GM18520 (cell line): Measurements from ENCODE around the gene PTPRN.
"Not testable (repeated sequence)": the region's sequence is repeated elsewhere in the genome, so short reads cannot be mapped to it uniquely, and the experiment has no call there.

Source experiments
- ATAC-seq: cut with Tn5 transposase; IDR thresholded peaks from one replicate; pipeline ENCODE4 v1.9.1; 2021; ENCODE audit not compliant: unreplicated experiment

Gene PTPRN

DNA sequence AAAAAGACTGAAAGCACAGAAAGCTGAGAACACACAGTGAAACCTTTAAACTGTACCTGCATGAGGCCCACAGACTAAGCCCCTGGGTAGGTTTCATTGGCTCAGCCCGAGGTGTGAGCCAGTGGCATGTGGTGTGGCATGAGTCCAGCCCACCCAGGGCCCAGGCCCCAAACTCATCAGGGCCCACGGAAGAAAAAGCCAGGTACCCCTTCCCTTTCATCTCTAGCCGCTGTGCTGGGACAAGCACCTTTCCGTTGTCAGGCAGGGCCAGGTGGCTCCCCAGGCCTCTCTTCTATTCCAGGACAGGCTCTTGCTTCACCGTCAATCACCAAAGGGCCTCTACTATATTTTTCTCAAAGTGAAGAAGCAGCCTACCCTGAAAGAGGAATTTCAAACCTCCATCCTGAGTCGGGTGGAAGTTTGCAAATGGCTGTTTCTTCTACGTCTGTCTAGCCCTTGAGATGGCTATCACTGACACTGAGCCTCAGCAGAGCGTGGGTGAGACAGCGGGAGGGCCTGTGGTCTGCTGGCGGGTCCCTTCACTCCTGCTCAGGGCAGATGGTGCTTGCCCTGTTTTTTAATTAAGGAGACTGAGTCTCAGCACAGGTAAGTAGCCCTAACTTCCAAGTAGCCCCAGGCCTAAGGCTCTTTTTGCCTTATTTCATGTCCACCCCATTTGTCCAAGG is 21.5 kb downstream of the PTPRN start:
- ATAC-seq = no peak

DNA sequence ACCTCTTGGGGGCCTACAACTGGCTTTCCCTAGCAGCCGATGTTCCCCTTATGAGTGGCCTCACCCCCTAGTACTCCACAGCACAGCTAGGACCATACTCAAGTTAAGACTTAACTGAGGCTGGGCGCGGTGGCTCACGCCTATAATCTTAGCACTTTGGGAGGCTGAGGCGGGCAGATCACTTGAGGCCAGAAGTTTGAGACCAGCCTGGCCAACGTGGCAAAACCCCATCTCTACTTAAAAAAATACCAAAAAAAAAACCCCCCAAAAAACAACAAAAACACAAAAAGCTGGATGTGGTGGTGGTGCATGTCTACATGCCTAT is 22.1 kb downstream of the PTPRN start:
- ATAC-seq = not testable (repeated sequence)

- ATAC-seq = no peak
Measured at GRCh38 chr2:219286436-219287115, 22.6 kb downstream of the PTPRN start.

- no peak for ATAC-seq
Measured at GRCh38 chr2:219285894-219286425, 23.2 kb downstream of the PTPRN start.

GRCh38 chr2:219285373-219285735 is 23.8 kb downstream of the PTPRN start:
- no peak for ATAC-seq

DNA sequence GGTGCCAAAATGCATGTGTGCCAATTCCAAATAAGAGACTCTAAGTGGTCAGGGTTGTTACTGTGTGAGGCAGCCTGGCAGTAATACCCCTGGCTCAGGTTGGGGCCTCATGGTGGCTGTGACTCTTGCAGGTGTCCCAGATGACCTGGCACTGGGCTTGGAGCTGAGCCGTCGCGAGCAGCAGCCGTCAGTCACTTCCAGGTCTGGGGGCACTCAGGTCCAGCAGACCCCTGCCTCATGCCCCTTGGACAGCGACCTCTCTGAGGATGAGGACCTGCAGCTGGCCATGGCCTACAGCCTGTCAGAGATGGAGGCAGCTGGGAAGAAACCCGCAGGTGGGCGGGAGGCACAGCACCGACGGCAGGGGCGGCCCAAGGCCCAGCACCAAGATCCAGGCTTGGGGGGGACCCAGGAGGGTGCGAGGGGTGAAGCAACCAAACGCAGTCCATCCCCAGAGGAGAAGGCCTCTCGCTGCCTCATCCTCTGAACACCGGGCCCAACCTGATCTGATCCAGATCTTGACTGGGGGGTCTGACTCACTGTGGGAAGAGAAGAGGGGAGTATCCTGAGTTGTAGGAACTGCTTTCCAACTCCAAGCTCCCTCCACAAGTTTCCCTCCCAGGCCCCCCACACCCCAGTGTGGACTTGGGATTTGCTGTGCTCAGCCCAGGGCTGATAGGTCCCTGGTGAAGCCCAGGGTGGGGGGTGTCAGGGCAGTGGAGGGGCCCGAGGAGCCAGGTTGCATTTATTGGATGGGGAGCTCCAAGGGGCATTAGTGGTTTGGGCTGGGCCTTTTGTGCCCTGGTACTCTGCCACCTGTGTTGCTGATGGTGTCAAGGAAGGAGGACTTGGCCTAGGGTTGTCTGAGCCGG is 24.5 kb downstream of the PTPRN start:
- ATAC-seq = no peak

DNA sequence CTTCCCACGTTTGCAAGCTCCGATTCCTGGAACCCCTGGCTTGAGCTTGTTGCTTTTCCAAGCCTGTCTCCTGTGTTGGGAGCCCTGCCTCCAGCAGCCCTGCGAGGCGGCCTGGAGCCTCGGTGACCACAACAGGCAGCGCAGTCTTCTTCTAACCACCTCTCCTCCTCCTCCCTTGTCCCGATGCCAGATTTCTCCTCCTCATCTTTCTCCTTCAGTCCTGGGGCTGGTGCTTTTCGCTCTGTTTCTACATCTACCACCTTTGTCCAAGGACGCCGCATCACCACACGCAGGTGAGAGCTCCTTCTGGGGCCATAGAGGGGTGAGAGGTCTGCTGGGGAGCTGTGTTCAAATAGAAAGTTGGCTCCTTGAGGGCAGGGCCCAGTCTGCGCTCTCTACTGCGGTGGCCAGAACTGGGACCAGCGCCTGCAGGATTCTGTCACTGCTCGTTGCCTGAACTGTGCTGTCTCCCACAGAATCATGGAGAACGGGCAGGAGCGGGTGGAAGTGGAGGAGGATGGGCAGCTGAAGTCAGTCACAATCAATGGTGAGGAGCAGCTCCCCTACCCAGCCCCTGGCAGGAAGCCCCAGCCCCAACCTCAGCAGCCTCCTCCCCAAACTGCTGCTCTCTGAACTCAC is 26.1 kb downstream of the PTPRN start:
- no peak for ATAC-seq

DNA sequence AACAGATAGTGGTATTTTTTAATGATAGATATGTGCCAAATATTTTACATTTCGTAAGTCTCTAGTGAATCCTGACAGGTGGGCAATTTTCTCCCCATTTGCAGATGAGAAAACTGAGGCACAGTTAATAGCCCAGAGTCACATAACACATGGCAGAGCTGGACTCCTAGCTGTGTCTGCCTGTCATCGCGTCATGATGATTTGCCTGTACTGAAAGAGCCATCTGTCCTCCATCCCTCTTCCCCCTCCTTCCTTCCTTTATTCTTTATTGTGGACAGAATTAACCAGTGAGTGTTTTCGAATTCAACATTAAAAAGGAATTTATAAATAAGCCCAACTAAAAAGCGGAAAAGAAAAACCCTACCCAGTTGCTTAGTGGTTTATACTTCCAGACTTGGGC is 26.8 kb downstream of the PTPRN start:
- no peak for ATAC-seq

- ATAC-seq = no peak
Measured at GRCh38 chr2:219281588-219281987, 27.6 kb downstream of the PTPRN start.

- no peak for ATAC-seq
Measured at GRCh38 chr2:219280651-219281050, 28.6 kb downstream of the PTPRN start.

GRCh38 chr2:219279916-219280516 is 29.2 kb downstream of the PTPRN start:
- ATAC-seq = no peak

DNA sequence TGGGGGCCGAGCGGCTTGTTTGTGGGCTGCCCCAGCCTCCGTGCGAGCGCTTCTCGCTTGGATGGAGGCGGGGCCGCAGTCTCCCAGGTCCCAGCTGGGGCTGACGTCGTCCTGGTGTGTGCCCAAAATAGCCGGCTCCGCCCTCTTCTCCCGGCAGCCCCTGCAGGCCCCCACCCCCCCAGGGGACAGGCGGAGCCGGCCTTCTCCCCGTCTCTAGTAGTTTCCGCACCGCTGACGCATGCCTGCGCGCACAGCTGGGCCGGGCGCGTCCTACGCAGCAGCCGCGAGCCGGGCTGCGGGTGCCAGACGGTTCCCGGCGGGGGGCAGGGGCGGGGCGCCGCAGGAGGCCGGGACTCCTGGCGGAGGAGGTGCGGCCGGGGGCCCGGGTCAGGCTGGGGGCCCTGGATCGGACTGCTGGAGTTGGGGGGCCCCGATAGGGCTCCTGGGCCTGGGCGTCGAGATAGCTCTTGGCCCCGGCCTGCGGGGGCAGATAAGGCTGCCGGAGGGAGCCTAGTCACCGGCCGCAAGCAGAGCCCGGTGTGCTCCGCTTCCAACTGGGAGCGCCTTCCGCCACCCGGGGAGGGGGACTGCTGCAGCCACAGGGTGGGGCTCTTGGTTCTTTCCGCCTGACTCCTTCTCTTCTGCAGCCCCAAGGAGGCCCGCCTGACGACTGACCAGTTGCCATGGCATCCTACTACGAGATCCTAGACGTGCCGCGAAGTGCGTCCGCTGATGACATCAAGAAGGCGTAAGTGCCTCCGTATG is 29.9 kb downstream of the PTPRN start, which contains the start of gene DNAJB2:
Gene DNAJB2, plus strand, starts transcription at position 216 of the 765 bp plus-strand sequence. Its CDS starts 468 bp downstream, at position 684.
- ATAC-seq = peak; percentile 75

GRCh38 chr2:219278655-219279150 is 30.5 kb downstream of the PTPRN start:
- ATAC-seq = peak; percentile 0

GRCh38 chr2:219277703-219278654 is 31.2 kb downstream of the PTPRN start:
- ATAC-seq = peak; percentile 12

GRCh38 chr2:219274361-219274921 is 34.8 kb downstream of the PTPRN start:
- ATAC-seq = no peak

GRCh38 chr2:219273937-219274336 is 35.3 kb downstream of the PTPRN start:
- no peak for ATAC-seq

DNA sequence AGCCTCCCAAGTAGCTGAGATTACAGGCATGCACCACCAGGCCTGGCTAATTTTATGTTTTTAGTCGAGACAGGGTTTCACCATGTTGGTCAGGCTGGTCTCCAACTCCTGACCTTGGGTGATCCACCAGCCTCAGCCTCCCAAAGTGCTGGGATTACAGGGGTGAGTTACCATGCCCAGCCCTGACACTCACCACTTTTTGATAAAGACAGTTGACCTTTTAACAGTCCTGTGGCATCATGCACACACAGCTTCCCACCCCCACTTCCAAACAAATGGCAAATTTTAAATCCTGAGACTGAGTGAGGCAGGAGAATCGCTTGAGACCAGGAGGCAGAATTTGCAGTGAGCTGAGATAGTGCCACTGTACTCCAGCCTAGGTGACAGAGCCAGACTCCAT is 36.2 kb downstream of the PTPRN start:
- ATAC-seq = no peak

DNA sequence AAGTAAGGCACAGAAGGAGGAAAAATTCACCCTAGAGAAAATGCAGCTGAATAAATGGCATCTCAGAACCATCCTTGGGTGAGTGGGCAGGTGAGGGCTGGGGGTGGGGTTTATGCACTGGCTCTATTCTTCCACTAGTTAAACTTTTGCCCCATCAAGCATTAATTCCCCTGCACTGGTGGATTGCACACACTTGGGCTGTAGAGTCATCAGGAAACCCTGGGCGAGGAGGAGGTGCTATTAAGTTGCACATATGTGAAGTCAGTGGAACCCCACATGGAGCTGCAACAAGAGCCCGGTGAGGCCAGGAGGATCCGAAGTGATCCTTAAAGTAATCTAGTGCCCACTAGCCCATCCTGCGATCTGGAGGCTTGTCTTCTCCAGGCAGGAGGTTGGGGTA is 36.8 kb downstream of the PTPRN start:
- no peak for ATAC-seq
